ENCODE results near the gene SLC29A2.
A peak's percentile ranks its signal among the peaks of the same experiment; 100 is the strongest.

Gene SLC29A2

DNA sequence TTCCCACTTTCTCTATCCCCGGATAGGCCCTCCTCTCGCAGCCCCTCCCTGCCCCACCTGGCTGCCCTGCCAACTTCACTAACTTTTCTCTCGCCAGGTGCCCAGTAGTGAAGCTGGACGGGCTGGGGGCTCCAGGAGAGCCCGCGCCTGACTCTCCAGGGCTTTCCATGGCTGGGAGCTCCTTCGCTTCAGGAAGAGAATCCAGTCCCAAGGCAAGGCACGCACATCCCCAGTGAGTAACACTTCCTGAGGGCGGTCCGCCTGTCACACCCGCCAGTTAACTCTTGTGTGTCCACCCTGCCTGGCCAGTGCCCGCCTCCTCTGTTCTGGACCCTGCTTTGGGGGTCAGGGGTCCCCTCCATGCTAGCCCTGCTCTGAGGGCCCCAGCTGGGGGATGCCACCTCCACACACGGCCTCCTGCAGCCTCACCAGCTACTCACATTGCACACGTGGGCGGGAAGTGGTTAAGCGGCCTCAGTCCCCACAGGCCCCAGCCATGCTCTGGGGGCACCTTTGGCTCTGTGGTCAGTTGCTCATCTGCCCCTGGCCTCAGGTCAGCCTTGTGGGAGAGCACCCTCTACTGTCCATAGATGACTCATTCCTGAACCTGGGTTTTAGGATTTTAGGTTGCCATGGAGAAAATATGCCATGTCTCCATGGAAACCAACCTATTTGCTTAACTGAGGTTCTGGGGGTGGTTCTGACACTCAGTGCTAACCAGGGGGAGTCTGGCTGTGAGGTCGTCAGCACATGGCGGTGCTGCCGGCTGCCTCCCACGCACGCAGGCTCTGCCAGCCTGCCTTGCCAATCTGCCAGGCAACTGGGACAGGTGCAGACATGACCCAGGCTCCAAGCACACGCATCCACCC lies 35.1 kb downstream of the SLC29A2 start, which contains the start of gene RIN1 (continued):
- peak; percentile 37; the same call in 1 of the 2 replicates for TF ChIP-seq HIC1 (tag by site-specific recombination; IDR thresholded peaks at IDR 0.05)
- TF ChIP-seq ZNF184 (tag by site-specific recombination; IDR thresholded peaks at IDR 0.05): no peak
- TF ChIP-seq KLF9 (tag by site-specific recombination; IDR thresholded peaks at IDR 0.05; ENCODE audit: low read depth): peak; percentile 27; the same call in 1 of the 2 replicates
- peak; percentile 49; the same call in 1 of the 2 replicates for TF ChIP-seq CTCF (tag by site-specific recombination; IDR thresholded peaks at IDR 0.05)
- TF ChIP-seq ZXDB (tag by site-specific recombination; IDR thresholded peaks at IDR 0.05): 0 out of 2 replicates have a peak, but pooled peaks have one; percentile 23
- TF ChIP-seq EGR2 (tag by site-specific recombination; IDR thresholded peaks at IDR 0.05; ENCODE audit: low read depth): peak; percentile 62
- peak; percentile 41; the same call in 1 of the 2 replicates for TF ChIP-seq GLIS2 (tag by site-specific recombination; IDR thresholded peaks at IDR 0.05)
- no peak for TF ChIP-seq MEIS1 (CRISPR knock-in tag; IDR thresholded peaks at IDR 0.05; ENCODE audit: borderline replicate concordance)
- TF ChIP-seq ZNF670 (tag by site-specific recombination; IDR thresholded peaks at IDR 0.05; ENCODE audit: low read depth): no peak

DNA sequence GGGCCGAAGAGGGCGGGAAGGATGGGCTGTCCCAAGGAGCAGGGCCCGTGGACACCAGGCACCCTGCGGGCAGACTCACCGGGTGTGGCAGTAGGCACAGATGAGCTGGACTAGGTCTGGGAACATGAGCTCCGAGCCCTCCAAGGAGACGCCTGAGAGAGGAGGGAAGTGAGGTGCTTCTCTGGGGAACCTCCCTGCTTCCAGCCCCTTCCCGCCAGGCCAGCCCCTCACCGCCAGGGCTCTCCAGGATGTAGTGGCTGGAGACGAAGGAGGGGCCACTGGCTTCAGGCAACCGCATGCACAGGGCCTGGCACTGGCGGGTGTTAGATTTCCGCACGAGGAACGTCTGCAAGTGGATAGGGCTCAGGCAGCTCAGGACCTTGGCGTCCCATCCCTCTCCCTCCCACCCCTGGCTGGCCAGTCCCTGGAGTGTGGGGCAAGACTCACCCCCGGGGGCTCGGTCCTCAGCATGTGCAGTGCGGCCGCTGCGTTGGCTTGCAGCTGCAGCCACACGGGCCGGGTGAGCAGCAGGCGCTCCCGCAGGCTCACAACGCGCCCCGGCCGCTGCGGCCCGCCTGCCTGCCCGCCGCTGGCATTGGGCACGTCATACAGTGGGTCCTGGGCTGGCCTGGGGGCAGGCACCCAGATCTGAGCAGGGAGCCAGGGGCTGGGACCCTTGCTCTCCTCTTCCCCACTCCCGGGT lies 35.9 kb downstream of the SLC29A2 start:
- Histone ChIP-seq H3K27ac (ENCODE audit: extremely low read depth, low read depth, low read length) (no peak overlapping the region), H3K36me3 (ENCODE audit: control insufficient read depth in 2 of 2, insufficient read depth in 1 of 2, low read length in 2 of 2) (peaks cover 0 to 34% of the 10 kb centered on the region in 2 experiments; a peak in 1 of 3 replicates), H3K4me1 (ENCODE audit: control insufficient read depth, insufficient read depth, low read length) (no peaks in the 10 kb centered on the region), H3K4me3 (ENCODE audit: low read depth, low read length) (no peak overlapping the region), H3K9me3 (ENCODE audit: control insufficient read depth, insufficient read depth, low read depth, low read length) (no peaks in the 10 kb centered on the region)
- no peak for TF ChIP-seq ZNF416 (tag by site-specific recombination; IDR thresholded peaks at IDR 0.05)
- peak; percentile 28; the same call in 1 of the 2 replicates for TF ChIP-seq SP2 (tag by site-specific recombination; IDR thresholded peaks at IDR 0.05)
- TF ChIP-seq ZNF747 (tag by site-specific recombination; IDR thresholded peaks at IDR 0.05): no peak
- TF ChIP-seq ZNF362 (tag by site-specific recombination; IDR thresholded peaks at IDR 0.05): no peak
- TF ChIP-seq KLF17 (tag by site-specific recombination; IDR thresholded peaks at IDR 0.05): peak; percentile 38; the same call in 1 of the 2 replicates
- TF ChIP-seq ZNF18 (tag by site-specific recombination; IDR thresholded peaks at IDR 0.05): no peak
- ChIA-PET POLR2A (interaction anchor here (0.7 to 1.9 kb wide), 8 partner anchors 9 to 47 kb away, joined by 3 to 10 read pairs (median 3); partner anchors contain the start of genes B4GAT1, BRMS1, CD248 and YIF1A), CTCF (interaction anchor here (0.6 to 3.1 kb wide), 9 partner anchors 10 to 702 kb away, joined by 3 to 19 read pairs (median 4); no protein-coding TSS in a partner anchor)

Data from HEK293 (cell line).